Activated CD8-positive, alpha-beta memory T cell treated with anti-CD3 and anti-CD28 coated beads for 36 hours (primary cell): ENCODE measurements around the gene TSEN54. TPM values are rescaled to one million over a fixed set of nuclear protein-coding genes. Genes with fewer than 3 reads are reported as not detected.

Source experiments
- CTCF ChIA-PET: fragments of 350-600 bp; sonication (Branson Sonifier 250); formaldehyde crosslinking; loops from one replicate; lab custom pipeline; 2021; ENCODE audit warnings: antibody characterized with exemption; lab: Charles Lee
- POLR2A ChIA-PET: fragments of 350-600 bp; sonication (Branson Sonifier 250); formaldehyde crosslinking; loops from one replicate; lab custom pipeline; 2021; ENCODE audit warnings: antibody characterized with exemption; lab: Charles Lee
- total RNA-seq, 2 experiments: library from RNA; stranded (reverse); gene quantifications; one replicate each; pipeline ENCODE4 v1.2.3, GENCODE V29; 2021

Gene TSEN54
- total RNA-seq, 2 experiments from 2014 or later: 55.3 to 55.5 TPM

DNA sequence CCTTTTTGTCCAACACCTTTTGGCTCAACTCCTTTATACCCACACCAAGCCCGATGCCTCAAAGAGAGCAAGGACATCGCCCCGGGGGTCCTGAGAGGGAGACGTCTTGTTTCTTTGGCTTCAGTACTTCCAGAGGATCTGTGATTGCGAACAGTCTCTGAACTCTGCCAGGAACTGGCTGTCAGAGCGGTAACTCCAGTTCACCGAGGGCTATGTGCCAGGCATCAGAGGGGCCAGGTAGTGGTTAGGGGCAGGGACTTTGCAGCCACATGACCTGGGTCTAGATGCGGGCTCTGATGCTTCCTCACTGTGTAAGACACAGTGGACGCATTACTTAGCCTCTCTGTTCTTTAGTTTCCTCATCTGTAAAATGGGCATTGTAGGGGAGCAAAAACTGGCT, 30.8 kb downstream of the TSEN54 start:
- ChIA-PET POLR2A (no interaction called here), CTCF (no interaction called here)

DNA sequence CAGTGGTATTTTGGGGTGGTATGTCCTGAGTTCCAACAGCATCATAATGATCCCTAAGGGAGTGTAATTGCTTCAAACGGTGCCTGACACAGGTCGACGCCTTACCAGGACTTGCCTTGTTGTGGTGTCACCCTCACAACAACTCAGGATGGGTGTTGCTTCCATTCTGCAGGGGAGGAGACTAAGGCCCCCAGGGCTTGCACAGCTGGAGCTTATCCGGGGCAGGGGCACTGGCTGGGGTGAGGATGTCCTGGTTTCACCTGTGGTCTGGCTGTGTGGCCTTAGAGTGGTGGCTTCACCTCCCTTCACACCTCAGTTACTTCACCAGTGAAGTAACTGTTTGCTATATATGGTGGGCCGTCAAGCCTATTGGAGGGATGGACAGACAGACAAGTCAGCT, 32.5 kb downstream of the TSEN54 start:
- ChIA-PET POLR2A (no interaction called here), CTCF (no interaction called here)

DNA sequence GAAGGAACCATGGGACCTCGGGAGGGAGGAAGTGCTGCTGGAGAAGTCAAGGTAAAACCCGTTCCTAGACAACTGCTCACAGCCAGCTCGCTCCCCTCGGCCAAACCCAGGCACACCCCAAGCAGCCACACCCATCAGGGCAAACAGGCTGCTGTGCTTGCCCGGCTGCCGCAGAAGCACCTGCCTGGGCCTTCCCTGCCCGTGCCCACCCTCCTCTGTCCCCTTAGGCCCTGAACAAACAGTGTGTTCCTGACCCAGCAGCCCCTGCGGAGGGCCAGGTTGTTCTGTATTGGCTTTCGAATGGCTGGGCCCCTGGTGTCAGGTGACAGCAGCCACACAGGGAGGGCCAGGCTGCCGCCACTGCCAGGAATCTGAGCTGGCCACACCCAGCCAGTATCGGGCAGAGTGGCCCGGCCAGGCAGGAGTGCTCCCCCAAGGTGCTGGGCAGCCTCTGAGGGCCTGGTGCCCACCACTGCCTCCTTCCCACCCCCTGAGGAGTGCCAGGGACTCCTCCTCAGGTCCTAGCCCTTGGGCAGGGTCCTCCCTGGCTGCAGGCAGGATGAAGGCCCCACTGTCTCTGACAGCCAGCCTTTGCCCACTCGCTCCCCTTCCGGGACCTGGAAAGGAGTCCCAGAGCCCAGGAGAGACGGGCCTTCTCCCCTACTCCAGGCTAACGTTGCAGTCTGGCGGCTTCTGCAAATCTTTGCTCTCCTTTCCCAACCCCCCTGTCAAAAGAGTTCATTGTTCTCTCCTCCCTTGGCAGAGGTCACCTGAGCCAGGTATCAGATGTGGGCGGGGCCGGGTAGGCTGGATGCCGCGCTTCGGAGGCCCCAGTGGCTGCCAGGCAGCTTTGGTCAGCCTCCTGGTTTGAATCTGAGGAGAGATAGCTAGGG, 33.2 kb downstream of the TSEN54 start:
- ChIA-PET CTCF (no interaction called here), POLR2A (no interaction called here)

DNA sequence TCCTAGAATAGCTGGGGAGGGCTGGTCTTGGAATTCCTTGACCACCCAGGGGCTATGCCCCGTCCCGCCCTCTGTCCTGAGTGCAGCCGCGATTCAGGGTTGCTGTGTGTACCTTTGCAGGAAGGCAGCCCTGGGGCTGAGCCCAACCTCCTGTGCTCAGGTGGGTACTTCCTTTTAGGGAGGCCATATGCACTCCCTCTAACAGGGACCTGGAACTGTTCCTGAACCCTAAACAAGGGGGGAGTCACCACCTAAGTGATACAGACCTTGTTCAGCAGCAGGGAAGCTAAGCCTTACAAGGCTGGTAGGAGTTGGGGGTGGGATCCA, 33.8 kb downstream of the TSEN54 start:
- ChIA-PET POLR2A (no interaction called here), CTCF (interaction anchor here (0.6 kb wide), 1 partner anchor 982 kb away, joined by 3 read pairs; no protein-coding TSS in a partner anchor)

DNA sequence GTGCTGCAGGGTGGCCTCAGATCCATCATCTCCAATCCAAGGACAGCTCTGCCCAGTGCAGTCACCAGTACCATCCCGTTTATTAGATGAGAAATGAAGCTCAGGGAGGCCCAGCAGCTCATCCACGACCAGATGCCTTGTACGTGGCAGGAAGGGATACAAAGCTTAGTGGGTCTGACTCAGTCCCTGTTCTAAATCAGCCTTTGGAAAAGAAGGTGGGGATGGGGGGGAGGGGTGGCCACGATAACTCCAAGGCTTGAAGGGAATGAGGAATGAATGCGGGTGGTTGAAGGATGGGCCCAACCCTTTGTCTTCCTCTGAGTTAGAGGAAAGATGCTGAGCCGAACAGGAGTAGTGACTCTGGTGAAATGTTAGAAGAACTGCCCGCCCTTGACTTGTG, 34.9 kb downstream of the TSEN54 start:
- ChIA-PET POLR2A (interaction anchor here (0.6 kb wide), 1 partner anchor 16 kb away, joined by 7 read pairs; no protein-coding TSS in a partner anchor), CTCF (no interaction called here)

DNA sequence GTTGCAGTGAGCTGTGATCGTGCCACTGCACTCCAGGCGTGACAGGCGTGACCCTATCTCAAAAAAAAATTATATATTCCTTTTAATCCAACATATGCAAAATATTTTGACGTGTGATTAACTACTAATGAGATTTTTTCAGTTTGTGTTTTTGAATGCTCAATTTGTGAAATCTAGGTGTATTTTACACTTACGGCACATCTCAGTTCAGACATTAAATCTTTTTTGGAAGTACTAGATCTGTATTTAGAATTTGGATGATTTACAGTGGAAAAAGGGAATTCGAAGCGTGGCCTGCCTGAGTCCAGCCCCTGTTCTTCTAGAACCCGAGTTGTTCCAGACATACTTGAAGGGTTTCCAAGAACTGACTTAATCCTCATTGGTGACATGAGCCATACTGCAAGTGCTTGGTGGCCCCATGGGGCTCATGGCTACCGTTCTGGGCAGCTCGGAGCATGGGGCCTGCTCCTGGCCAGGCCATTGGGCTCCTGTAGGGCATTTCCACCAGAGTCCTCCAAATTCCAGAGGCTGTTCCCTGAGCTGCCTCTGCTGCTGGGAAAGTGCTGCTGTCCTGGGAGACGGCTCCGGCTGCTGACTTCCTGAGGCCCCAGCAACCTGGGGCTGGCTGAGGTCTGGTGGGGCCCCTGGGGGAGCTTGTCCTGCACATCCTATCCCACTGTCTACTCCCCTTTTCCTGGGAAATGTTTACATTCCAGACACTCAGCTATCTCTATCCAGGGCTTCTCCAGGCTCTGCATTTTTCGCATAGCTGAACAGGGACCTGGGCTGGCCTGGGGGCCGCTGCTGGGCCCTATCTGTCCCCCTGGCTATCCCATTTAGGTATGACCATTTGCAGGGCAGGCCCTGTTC, 36.3 kb downstream of the TSEN54 start:
- POLR2A ChIA-PET: no interaction called here

DNA sequence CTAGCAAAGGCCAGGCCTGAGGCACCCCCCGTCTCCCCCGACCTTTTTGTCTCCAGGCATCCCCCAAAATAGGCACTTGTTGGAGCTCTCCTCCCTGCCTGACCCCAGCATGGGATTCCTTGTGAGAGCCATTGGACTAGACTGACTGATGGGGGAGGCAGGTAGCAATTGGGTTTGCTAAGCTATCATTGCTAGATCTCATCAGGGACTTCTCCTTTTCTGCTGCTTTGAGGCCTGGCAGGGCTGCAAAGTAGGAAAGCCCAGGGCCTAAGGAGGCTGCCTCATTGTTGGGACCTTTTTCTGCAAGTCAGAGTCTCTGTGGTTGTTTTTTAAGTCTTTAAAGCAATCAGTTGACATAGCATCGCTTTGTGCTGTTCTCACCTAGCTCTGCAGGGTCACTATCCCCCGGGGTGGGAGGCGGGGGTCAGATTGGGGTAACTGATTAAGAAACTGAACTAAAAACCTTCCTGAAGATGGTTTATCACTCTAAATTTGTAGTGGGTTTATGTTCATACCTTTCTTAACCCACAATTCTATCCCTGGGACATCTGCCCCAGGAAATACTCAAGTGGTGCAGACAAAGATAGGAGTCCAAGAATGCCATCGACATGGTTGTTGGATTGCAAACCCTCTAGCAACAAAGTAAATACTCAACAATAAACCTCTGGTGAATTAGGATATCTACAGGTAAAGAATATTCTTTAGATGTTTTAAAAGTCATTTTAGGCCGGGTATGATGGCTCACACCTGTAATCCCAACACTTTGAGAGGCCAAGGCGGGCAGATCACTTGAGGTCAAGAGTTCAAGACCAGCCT, 37.2 kb downstream of the TSEN54 start:
- ChIA-PET CTCF (no interaction called here), POLR2A (no interaction called here)

More for the DNA sequence above, 36.3 kb downstream of the TSEN54 start:
- CTCF ChIA-PET: interaction anchor here (0.6 kb wide), 1 partner anchor 14 kb away, joined by 3 read pairs; no protein-coding TSS in a partner anchor

DNA sequence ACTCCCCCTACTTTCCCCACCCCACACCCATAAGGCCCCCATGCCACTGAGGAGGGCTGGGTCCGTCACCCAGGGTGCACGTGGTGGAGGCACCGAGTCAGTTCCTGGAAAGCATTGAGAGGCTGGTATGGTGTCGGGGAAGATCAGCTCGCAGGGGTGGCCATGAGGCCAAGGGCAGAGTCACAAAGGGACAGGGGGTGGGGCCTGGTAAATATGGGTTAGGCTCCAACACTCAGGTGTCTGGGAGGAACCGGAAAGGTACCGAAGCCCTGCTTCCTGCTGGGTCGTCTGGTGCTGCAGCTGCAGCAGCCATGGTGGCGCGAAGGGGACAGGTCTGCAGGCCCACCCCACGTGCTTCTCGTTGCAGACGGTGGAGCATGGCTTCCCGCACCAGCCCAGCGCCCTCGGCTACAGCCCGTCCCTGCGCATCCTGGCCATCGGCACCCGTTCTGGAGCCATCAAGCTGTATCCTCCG, 39.4 kb downstream of the TSEN54 start:
- ChIA-PET CTCF (no interaction called here), POLR2A (no interaction called here)

DNA sequence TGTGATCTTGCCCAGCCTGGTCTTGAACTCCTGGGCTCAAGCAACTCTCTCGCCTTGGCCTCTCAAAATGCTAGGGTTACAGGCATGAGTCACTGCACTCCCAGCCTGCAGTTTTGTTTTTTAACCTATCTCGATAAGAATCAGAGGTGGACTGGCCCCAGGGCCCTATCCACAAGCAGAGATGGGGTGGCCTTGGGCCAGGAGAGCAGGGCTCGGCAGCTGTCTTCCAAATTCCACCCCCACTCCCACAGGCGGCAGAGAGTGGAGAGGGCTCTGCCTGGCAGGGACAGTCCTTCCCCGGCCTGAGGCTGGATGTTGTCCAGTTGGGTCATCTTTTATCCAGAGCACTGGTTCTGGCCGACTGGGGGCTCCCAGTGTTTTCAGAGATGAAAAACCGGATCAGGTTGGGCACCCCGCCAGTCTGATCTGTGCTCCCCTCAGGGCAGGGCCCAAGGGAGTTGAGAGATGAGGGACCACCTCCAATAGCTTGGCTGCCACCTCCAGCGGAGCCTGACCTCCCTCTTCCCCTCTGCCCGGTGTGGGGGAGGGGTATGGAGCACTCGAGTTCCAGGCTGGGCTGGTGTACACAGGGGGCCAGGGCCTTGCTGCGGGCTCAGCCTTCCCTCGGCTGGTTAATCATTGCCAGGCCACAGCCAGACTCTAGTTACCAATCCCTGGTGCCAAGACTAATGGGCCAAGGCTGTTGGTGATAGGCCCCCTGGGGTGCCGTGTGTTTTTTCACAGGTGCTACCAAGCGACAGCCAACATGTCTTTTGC, 40.9 kb downstream of the TSEN54 start:
- POLR2A ChIA-PET: interaction anchor here (0.7 kb wide), 1 partner anchor 159 kb away, joined by 6 read pairs; no protein-coding TSS in a partner anchor
- CTCF ChIA-PET: no interaction called here

DNA sequence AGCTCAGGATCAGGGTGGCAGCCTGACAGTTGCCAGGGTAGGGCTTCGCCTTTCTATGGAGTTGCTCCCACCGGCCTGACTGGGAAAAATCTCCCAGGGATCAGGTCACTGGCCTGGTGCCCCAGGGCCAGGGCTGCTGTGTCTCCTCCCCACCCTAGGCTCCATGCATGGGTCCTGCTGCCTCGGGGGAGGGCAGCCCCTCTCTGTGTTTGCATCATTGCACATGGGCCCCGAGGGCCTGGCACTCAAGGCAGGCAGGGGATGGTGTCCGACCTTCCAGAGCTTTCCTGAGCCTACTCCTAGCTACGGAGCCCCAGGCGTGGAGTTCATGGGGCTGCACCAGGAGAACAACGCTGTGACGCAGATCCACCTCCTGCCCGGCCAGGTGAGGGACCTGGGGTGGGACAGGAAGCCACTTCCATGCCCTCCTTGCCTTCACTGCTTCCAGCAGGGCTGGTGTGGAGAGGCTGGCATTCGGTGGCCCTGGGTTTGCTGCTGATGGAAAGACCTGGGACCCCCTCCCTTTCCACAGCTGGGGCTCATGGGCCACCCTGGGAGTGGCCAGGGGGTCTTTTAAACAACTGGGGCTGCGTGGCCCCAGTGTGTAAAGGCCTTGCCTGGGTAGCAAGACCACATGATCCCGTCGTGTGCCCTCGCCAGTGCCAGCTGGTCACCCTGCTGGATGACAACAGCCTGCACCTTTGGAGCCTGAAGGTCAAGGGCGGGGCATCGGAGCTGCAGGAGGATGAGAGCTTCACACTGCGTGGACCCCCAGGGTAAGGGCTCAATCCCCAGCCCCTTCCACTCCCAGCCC, 41.7 kb downstream of the TSEN54 start:
- ChIA-PET POLR2A (no interaction called here), CTCF (no interaction called here)

DNA sequence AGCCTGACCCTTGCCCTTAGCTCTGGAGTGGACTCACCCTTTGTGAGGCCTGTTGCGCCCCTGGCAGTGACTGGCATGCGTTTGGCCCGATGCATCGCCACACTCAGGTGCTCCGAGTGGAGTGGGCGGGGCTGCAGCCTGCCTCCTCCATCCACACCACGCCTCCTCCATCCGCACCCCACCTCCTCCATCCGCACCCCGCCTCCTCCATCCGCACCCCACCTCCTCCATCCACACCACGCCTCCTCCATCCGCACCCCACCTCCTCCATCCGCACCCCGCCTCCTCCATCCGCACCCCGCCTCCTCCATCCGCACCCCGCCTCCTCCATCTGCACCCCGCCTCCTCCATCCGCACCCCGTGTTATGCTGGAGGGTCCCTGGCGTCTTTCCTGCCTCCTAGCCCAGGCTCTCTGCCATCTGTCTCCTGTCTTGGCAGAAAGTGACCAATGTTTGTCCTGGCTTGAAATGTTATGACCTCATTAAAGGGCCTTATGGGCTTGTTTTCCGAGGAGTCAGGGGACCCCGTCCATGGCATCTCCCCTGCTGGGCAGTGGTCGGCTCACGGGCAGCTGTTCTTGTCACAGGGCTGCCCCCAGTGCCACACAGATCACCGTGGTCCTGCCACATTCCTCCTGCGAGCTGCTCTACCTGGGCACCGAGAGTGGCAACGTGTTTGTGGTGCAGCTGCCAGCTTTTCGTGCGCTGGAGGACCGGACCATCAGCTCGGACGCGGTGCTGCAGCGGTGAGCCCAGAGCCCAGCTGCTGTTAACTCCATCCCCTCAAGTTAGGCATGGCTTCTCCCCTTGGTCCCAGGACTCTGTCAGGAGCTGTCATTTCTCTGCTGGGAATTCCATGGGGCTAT, 42.6 kb downstream of the TSEN54 start:
- POLR2A ChIA-PET: no interaction called here
- CTCF ChIA-PET: no interaction called here

DNA sequence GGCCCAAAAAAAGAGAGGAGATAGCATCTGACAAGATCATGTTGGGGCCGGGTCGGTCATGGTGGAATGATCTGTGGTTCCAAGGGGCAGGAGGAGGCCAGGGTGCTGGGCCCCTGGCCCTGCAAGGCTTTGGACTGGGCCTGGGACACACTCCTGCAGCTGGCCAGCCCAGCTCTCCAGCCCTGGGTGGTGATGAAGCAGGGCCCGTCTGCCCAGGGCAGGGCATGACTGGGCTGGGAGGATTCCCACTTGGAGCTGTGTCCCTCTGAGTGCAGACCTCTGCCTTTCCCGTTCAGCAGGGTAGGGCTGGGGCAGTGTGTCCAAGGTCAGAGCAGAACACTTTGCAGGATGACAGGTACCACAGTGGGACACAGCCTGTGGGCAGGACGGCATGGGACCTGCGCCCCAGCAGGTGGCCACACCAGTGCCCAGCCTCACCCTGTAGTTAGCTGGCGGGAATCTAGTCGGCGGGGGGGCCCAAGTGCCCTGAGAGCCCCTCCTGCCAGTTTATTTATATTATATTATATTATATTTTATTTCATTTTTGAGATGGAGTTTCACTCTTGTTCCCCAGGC, 43.7 kb downstream of the TSEN54 start:
- ChIA-PET CTCF (interaction anchor here (1.1 kb wide), 1 partner anchor 85 kb away, joined by 3 read pairs; no protein-coding TSS in a partner anchor), POLR2A (no interaction called here)

DNA sequence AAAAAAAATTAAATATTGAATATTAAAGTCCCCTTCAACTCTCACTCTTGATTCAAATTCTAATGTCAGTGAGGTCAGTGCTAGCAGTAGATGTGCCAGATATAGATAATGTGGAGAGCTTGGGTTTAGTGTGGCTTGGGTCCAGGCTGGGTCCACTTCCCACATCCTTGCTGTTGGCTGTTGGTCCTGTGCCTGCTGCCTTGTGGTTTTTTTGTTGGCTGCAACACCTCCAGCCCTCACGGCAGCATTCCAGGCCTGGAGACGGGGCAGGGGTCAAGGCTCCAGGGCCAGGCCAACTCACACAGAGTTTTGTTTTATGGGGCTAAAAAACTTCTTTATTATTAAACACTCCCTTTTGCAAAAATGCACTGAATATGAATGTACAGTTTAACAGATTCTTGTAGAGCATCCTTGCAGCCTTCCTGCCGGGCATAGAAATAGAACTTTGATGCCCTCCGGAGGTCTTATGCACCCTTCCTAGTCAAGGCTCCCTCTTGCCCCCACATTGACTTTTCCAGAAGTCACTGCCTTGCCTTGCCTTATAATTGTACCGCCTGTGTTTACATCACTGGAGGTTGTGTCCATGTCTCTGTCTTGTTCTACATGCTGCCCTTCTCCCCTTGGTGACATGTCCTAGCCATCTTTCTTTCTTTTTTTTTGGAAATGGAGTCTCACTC, 45.7 kb downstream of the TSEN54 start:
- ChIA-PET CTCF (no interaction called here), POLR2A (no interaction called here)

DNA sequence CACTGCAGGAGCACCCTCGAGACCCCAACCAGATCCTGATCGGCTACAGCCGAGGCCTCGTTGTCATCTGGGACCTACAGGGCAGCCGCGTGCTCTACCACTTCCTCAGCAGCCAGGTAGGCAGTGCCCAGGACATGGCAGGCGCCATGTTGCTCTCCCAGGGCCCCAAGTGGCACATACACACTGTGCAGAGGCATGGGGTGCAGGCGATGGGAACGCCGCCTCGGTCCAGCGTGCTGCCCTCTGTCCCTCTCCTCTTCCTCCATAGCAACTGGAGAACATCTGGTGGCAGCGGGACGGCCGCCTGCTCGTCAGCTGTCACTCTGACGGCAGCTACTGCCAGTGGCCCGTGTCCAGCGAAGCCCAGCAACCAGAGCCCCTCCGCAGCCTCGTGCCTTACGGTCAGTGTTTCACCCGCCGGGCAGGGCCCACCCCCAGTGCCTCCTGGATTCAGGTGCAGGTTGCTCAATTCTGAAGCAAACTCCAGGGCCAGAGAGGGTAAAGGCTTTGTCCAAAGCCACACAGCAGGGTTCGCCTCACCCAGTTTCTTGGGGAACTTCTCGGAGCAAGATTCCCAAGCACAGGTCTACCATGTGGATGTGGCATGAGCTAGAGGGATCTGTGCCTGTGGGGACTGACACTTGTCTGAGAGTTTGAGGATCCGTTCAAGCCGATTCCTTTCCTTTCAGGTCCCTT, 46.9 kb downstream of the TSEN54 start:
- CTCF ChIA-PET: no interaction called here
- POLR2A ChIA-PET: no interaction called here

DNA sequence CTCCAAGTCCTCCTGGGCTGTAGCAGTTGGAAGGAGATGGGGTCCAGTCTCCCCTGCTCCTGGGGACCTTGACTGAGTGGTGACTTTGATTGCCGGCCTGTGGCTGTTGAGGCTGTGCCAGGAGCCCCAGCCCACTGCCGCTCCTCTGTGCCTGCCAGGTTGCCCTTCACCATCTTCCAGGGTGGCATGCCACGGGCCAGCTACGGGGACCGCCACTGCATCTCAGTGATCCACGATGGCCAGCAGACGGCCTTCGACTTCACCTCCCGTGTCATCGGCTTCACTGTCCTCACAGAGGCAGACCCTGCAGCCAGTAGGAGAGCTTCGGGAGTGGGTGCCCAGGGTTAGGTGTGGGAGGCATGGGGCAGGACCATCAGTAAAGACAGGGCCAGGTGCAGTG, 47.9 kb downstream of the TSEN54 start:
- POLR2A ChIA-PET: no interaction called here
- CTCF ChIA-PET: no interaction called here
